Fibroblast of villous mesenchyme (primary cell): ENCODE data around the gene PTRHD1. TPM values are rescaled to one million over a fixed set of nuclear protein-coding genes. Genes with fewer than 3 reads are reported as not detected.
A peak's percentile ranks its signal among the peaks of the same experiment; 100 is the strongest.
"Not testable (repeated sequence)": the region's sequence is repeated elsewhere in the genome, so short reads cannot be mapped to it uniquely, and the experiment has no call there.

Source experiments
- DNase-seq: peaks from one replicate; pipeline ENCODE4 v3.0.0-alpha.2; 2010; ENCODE audit warnings: low read depth
- H3K4me3 ChIP-seq: 2 replicates; pipeline ENCODE4 v1.5.1; 2011; ENCODE audit warnings: low read depth, mild to moderate bottlenecking, low read length
- CTCF ChIP-seq: IDR thresholded peaks from 2 replicates; pipeline ENCODE4 v1.5.1; 2012; ENCODE audit warnings: low read depth, mild to moderate bottlenecking, low read length; ENCODE audit not compliant: insufficient read depth
- total RNA-seq: library from RNA; depleted of rRNA; stranded (reverse); fragments of >200 nt; gene quantifications from 2 replicates; pipeline ENCODE4 v1.2.3, GENCODE V29; 2012

PTRHD1 gene
- total RNA-seq, 1 donor = 15.1 TPM

GRCh38 chr2:24806661-24807036 lies 13.5 kb upstream of the PTRHD1 start:
- no peak overlapping the region for H3K4me3 ChIP-seq
- TF ChIP-seq CTCF = no peak
- DNase-seq = no peak

GRCh38 chr2:24805811-24806660 lies 12.8 kb upstream of the PTRHD1 start:
- DNase-seq, H3K4me3 ChIP-seq: not testable (repeated sequence)

- H3K4me3 ChIP-seq, DNase-seq: not testable (repeated sequence)
Observed at GRCh38 chr2:24800487-24800886, 7.3 kb upstream of the PTRHD1 start.

- no peak overlapping the region for H3K4me3 ChIP-seq
- no peak for TF ChIP-seq CTCF
- no peak for DNase-seq
Observed at GRCh38 chr2:24797644-24798043, 4.5 kb upstream of the PTRHD1 start.

GRCh38 chr2:24793761-24794435 lies 707 bp upstream of the PTRHD1 start:
- H3K4me3 ChIP-seq = peak overlapping the region; percentile 83
- TF ChIP-seq CTCF = no peak
- peak; percentile 51 for DNase-seq

- TF ChIP-seq CTCF = no peak
- DNase-seq = no peak
Observed at GRCh38 chr2:24792542-24792873, 683 bp downstream of the PTRHD1 start.

GRCh38 chr2:24791452-24791851 lies 1.7 kb downstream of the PTRHD1 start:
- no peak overlapping the region for H3K4me3 ChIP-seq
- DNase-seq = no peak
- TF ChIP-seq CTCF = no peak

More at GRCh38 chr2:24792542-24792873, 683 bp downstream of the PTRHD1 start:
- H3K4me3 ChIP-seq = peak overlapping the region; percentile 83

GRCh38 chr2:24788816-24789215 lies 4.4 kb downstream of the PTRHD1 start:
- no peak for TF ChIP-seq CTCF
- DNase-seq = no peak
- H3K4me3 ChIP-seq = no peak overlapping the region
